Hair follicular keratinocyte (primary cell): ENCODE data around the gene PRAMEF17. TPM values are rescaled to one million over a fixed set of nuclear protein-coding genes. Genes with fewer than 3 reads are reported as not detected.

Experiments used
- total RNA-seq: library from RNA; depleted of rRNA; stranded (reverse); fragments of >200 nt; gene quantifications from 2 replicates; pipeline ENCODE4 v1.2.3, GENCODE V29; 2015

PRAMEF17 gene
- not detected in 2 replicates for total RNA-seq

GRCh38 chr1:13389332-13389731 lies at the start of gene PRAMEF17:
PRAMEF17 (plus strand) TSS chr1:13389632; CDS start chr1:13389658, 26 bp downstream.

GRCh38 chr1:13347034-13347433 lies 42.4 kb upstream of the PRAMEF17 start, which contains the start of gene PRAMEF14:
PRAMEF14 (minus strand) TSS chr1:13347134; CDS start chr1:13345314, 1,820 bp downstream.

GRCh38 chr1:13410150-13410549 lies 20.7 kb downstream of the PRAMEF17 start, which contains the start of gene PRAMEF20:
PRAMEF20 (plus strand) TSS chr1:13410450; CDS start chr1:13416355, 5,905 bp downstream.

Other genes with a start within 250 kb of the PRAMEF17 start
- not detected in 2 replicates for gene PRAMEF26, start 233.6 kb upstream of the PRAMEF17 start, total RNA-seq
- gene HNRNPCL4, start 224.0 kb upstream of the PRAMEF17 start, total RNA-seq: not detected in 2 replicates
- not detected in 2 replicates for gene PRAMEF9, start 217.8 kb upstream of the PRAMEF17 start, total RNA-seq
- not detected in 2 replicates for gene PRAMEF13, start 188.2 kb upstream of the PRAMEF17 start, total RNA-seq
- gene PRAMEF18, start 163.5 kb upstream of the PRAMEF17 start, total RNA-seq: not detected in 2 replicates
- gene PRAMEF5, start 135.4 kb upstream of the PRAMEF17 start, total RNA-seq: not detected in 2 replicates
- not detected in 2 replicates for gene PRAMEF8, start 104.5 kb upstream of the PRAMEF17 start, total RNA-seq
- not detected in 2 replicates for gene PRAMEF33, start 86.1 kb upstream of the PRAMEF17 start, total RNA-seq
- not detected in 2 replicates for gene PRAMEF15, start 74.1 kb upstream of the PRAMEF17 start, total RNA-seq
- gene PRAMEF14, start 42.5 kb upstream of the PRAMEF17 start, total RNA-seq: not detected in 2 replicates
- gene PRAMEF19, start 17.7 kb upstream of the PRAMEF17 start, total RNA-seq: not detected in 2 replicates
- not detected in 2 replicates for gene PRAMEF20, start 20.8 kb downstream of the PRAMEF17 start, total RNA-seq
- not detected in 2 replicates for gene LRRC38, start 124.4 kb downstream of the PRAMEF17 start, total RNA-seq
- 65.3 and 81.1 TPM in 2 replicates for gene PDPN, start 194.2 kb downstream of the PRAMEF17 start, total RNA-seq